ENCODE results near the gene GSG1L.

GSG1L gene

GRCh38 chr16:27822529-27822928 is 241.0 kb downstream of the GSG1L start:
- no peak for DNase-seq (ENCODE audit: low spot score)

GRCh38 chr16:27820646-27821345 is 242.7 kb downstream of the GSG1L start:
- no peak for DNase-seq (ENCODE audit: low spot score)

- DNase-seq (ENCODE audit: low spot score), result no peak
Measured at GRCh38 chr16:27819881-27820610, 243.5 kb downstream of the GSG1L start.

GRCh38 chr16:27819356-27819755 is 244.2 kb downstream of the GSG1L start:
- DNase-seq (ENCODE audit: low spot score), result no peak

- DNase-seq (ENCODE audit: low spot score), result no peak
Measured at GRCh38 chr16:27818246-27818645, 245.3 kb downstream of the GSG1L start.

GRCh38 chr16:27817038-27817437 is 246.5 kb downstream of the GSG1L start:
- DNase-seq (ENCODE audit: low spot score), result no peak

GRCh38 chr16:27816561-27816960 is 247.0 kb downstream of the GSG1L start:
- no peak for DNase-seq (ENCODE audit: low spot score)

- no peak for DNase-seq (ENCODE audit: low spot score)
Measured at GRCh38 chr16:27813591-27813990, 249.9 kb downstream of the GSG1L start.

GRCh38 chr16:27811881-27812280 is 251.6 kb downstream of the GSG1L start:
- no peak for DNase-seq (ENCODE audit: low spot score)

- no peak for DNase-seq (ENCODE audit: low spot score)
Measured at GRCh38 chr16:27806986-27807385, 256.5 kb downstream of the GSG1L start.

GRCh38 chr16:27806388-27806787 is 257.1 kb downstream of the GSG1L start:
- no peak for DNase-seq (ENCODE audit: low spot score)

GRCh38 chr16:27805828-27806351 is 257.6 kb downstream of the GSG1L start:
- DNase-seq (ENCODE audit: low spot score), result no peak

- no peak for DNase-seq (ENCODE audit: low spot score)
Measured at GRCh38 chr16:27803775-27804549, 259.6 kb downstream of the GSG1L start.

GRCh38 chr16:27802664-27803439 is 260.7 kb downstream of the GSG1L start:
- DNase-seq (ENCODE audit: low spot score), result no peak

GRCh38 chr16:27801289-27801945 is 262.1 kb downstream of the GSG1L start:
- DNase-seq (ENCODE audit: low spot score), result no peak

- no peak for DNase-seq (ENCODE audit: low spot score)
Measured at GRCh38 chr16:27800817-27801216, 262.7 kb downstream of the GSG1L start.

GRCh38 chr16:27799896-27800295 is 263.6 kb downstream of the GSG1L start:
- DNase-seq (ENCODE audit: low spot score), result no peak

GRCh38 chr16:27798241-27798640 is 265.3 kb downstream of the GSG1L start:
- no peak for DNase-seq (ENCODE audit: low spot score)

- DNase-seq (ENCODE audit: low spot score), result no peak
Measured at GRCh38 chr16:27795992-27796614, 267.4 kb downstream of the GSG1L start.

- no peak for DNase-seq (ENCODE audit: low spot score)
Measured at GRCh38 chr16:27793249-27793622, 270.3 kb downstream of the GSG1L start.

All from SK-N-DZ (cell line).